Caco-2 (cell line): Measurements from ENCODE around the gene LIMCH1. TPM values are rescaled to one million over a fixed set of nuclear protein-coding genes. Genes with fewer than 3 reads are reported as not detected.

Experiments used
- BruUV-seq: library from RNA; stranded (reverse); fragments of 400-500 nt; replicated peaks from 2 replicates; lab custom pipeline; 2021; lab: Mats Ljungman, UMichigan
- CTCF ChIA-PET: fragments of 300-600 bp; sonication (Branson Sonifier 250); formaldehyde crosslinking; loops from one replicate; lab custom pipeline; 2022; ENCODE audit warnings: antibody characterized with exemption; lab: Charles Lee
- POLR2A ChIA-PET: fragments of 300-600 bp; sonication (Branson Sonifier 250); formaldehyde crosslinking; loops from one replicate; lab custom pipeline; 2022; ENCODE audit warnings: antibody characterized with exemption; lab: Charles Lee
- DNase-seq, 2 experiments: peaks; one replicate each; pipeline versions ENCODE4 v3.0.0 to v3.0.0-alpha.2; 2020 to 2022
- H3K27me3 ChIP-seq: replicated peaks from 2 replicates; pipeline ENCODE4 v1.6.0; 2011; ENCODE audit warnings: low read length; ENCODE audit not compliant: control insufficient read depth, insufficient read depth
- H3K36me3 ChIP-seq: 2 replicates; pipeline ENCODE4 v1.5.1; 2011; ENCODE audit warnings: low read length; ENCODE audit not compliant: control insufficient read depth, insufficient read depth
- H3K4me1 ChIP-seq: fragments of 250-450 bp; sonication (Bioruptor Pico); 2 replicates; pipeline ENCODE4 v1.5.1; 2020; ENCODE audit warnings: mild to moderate bottlenecking
- H3K4me3 ChIP-seq: 2 replicates; pipeline ENCODE4 v1.5.1; 2011; ENCODE audit warnings: low read depth, mild to moderate bottlenecking, control low read depth, low read length
- H3K9me3 ChIP-seq: fragments of 250-450 bp; sonication (Bioruptor Pico); 2 replicates; pipeline ENCODE4 v1.5.1; 2020; ENCODE audit warnings: mild to moderate bottlenecking, moderate library complexity
- H3K27ac Mint-ChIP-seq: one replicate; pipeline ENCODE4 v1.8.0; 2022; ENCODE audit warnings: mixed read lengths; ENCODE audit not compliant: unreplicated experiment
- H3K27me3 Mint-ChIP-seq: one replicate; pipeline ENCODE4 v1.8.0; 2022; ENCODE audit warnings: mixed read lengths; ENCODE audit not compliant: insufficient read depth, unreplicated experiment
- H3K36me3 Mint-ChIP-seq: one replicate; pipeline ENCODE4 v1.8.0; 2022; ENCODE audit warnings: mild to moderate bottlenecking, mixed read lengths; ENCODE audit not compliant: insufficient read depth, unreplicated experiment
- H3K4me1 Mint-ChIP-seq: one replicate; pipeline ENCODE4 v1.8.0; 2022; ENCODE audit warnings: low read depth, mixed read lengths; ENCODE audit not compliant: unreplicated experiment
- H3K4me3 Mint-ChIP-seq: one replicate; pipeline ENCODE4 v1.8.0; 2022; ENCODE audit warnings: mild to moderate bottlenecking, moderate library complexity, mixed read lengths; ENCODE audit not compliant: unreplicated experiment
- H3K9me3 Mint-ChIP-seq: one replicate; pipeline ENCODE4 v1.8.0; 2022; ENCODE audit warnings: mixed read lengths; ENCODE audit not compliant: unreplicated experiment
- CTCF ChIP-seq, 2 experiments: fragments of 200-600 bp in 1 of 2; IDR thresholded peaks; 1 replicate in 1 of 2; 2 replicates in 1 of 2; pipeline versions ENCODE4 v1.5.1 to v1.8.0; 2011 to 2022; ENCODE audit warnings: antibody characterized with exemption in 1 of 2, control low read depth in 1 of 2, inconsistent platforms in 1 of 2, low read depth in 1 of 2, low read length in 1 of 2, mild to moderate bottlenecking in 1 of 2, moderate library complexity in 1 of 2; ENCODE audit not compliant: insufficient read depth in 1 of 2, severe bottlenecking in 1 of 2, unreplicated experiment in 1 of 2
- intact Hi-C: fragments of 100-400 bp; cut with micrococcal nuclease; formaldehyde crosslinking; loops from one replicate; pipeline ENCODE4 v1.10.0; 2022; ENCODE audit not compliant: unreplicated experiment
- total RNA-seq: library from RNA; stranded (reverse); gene quantifications from 2 replicates; pipeline ENCODE4 v1.2.3, GENCODE V29; 2022

Gene LIMCH1
- total RNA-seq, 1 experiment from 2014 or later = 8.4 TPM

DNA sequence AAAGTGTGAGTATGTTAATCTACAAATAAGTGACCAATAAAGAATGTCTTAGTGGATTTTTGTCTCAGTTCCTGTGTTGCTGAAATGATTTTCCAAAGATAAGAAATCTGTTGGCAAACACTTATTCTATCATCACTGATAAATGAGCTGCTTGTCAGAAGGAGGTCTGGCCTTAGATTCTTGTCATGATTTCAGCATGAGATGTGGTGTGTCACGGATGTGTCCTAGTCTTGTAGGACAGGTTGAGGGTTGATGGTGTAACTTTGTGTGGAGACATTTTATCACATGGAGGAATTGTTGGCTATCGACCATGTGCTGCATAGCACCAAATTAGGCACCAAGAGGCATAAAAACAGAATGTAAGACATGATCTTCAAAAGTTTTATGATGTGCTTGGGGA is 31.8 kb upstream of the LIMCH1 start:
- no peak for TF ChIP-seq CTCF (IDR thresholded peaks at IDR 0.05; ENCODE audit: insufficient read depth in 1 of 2, low read depth in 1 of 2, low read length in 1 of 2, severe bottlenecking in 1 of 2, unreplicated experiment in 1 of 2)
- no peaks in the 10 kb centered on the region for H3K27me3 Mint-ChIP-seq
- H3K36me3 Mint-ChIP-seq = peaks cover 7% of the 10 kb centered on the region
- peaks cover 35% of the 10 kb centered on the region for H3K4me1 Mint-ChIP-seq
- Histone ChIP-seq H3K4me1 (peaks cover 36% of the 10 kb centered on the region), H3K36me3 (no peaks in the 10 kb centered on the region), H3K27me3 (no peaks in the 10 kb centered on the region), H3K4me3 (no peak overlapping the region), H3K9me3 (peaks cover 5% of the 10 kb centered on the region; the same call in 1 of the 2 replicates)
- peak overlapping the region; percentile 72 for H3K27ac Mint-ChIP-seq
- CTCF ChIA-PET = interaction anchor here (0.8 to 0.9 kb wide), 2 partner anchors 24 to 147 kb away, joined by 3 to 4 read pairs; no protein-coding TSS in a partner anchor
- BruUV-seq = no TSS peak
- DNase-seq = peak; percentile 67 to 80
- peaks cover 14% of the 10 kb centered on the region for H3K9me3 Mint-ChIP-seq
- intact Hi-C loops = loop anchor here (2.0 kb wide), 1 partner anchor 19 kb away; no protein-coding TSS in a partner anchor
- no peak overlapping the region for H3K4me3 Mint-ChIP-seq
- POLR2A ChIA-PET = interaction anchor here (1.0 kb wide), 1 partner anchor 27 kb away, joined by 3 read pairs; no protein-coding TSS in a partner anchor

DNA sequence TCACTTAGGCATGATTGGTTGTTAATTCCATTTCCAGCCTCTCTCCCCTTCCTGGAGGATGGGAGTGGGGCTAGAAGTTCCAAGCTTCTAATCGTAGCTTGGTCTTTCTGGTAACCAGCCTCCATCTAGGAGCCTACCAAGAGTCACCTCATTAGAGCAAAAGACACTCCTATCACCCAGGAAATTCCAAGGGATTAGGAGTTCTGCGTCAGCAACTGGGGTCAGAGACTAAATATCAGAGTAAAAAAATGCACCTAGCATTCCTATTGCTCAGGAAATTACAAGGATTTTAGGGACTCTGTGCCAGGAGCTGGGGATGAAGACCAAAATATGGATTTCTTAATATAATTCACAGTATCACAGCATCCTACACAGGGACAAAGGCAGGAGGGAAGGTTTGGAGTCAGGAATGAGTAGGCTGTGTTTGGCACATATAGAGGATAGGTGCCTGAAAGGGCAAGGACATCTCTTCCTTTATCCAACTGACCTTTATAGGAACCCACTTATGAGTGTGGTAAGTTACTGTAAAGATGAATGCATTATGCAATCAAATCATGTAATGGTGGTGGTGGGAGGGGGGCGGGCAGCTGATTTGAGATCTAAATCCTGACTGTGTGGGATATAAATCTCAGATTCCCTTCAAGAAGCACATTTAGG is 30.5 kb upstream of the LIMCH1 start:
- Mint-ChIP-seq H3K27me3 (no peaks in the 10 kb centered on the region), H3K27ac (peak overlapping the region; percentile 72), H3K4me3 (no peak overlapping the region), H3K4me1 (peaks cover 35% of the 10 kb centered on the region), H3K36me3 (peaks cover 7% of the 10 kb centered on the region), H3K9me3 (peaks cover 14% of the 10 kb centered on the region)
- peaks cover 36% of the 10 kb centered on the region for H3K4me1 ChIP-seq
- no peak for TF ChIP-seq CTCF (IDR thresholded peaks at IDR 0.05; ENCODE audit: insufficient read depth in 1 of 2, low read depth in 1 of 2, low read length in 1 of 2, severe bottlenecking in 1 of 2, unreplicated experiment in 1 of 2)
- peaks cover 5% of the 10 kb centered on the region; the same call in 1 of the 2 replicates for H3K9me3 ChIP-seq
- intact Hi-C loops = loop anchor here (2.0 kb wide), 1 partner anchor 17 kb away; no protein-coding TSS in a partner anchor
- no peaks in the 10 kb centered on the region for H3K36me3 ChIP-seq
- H3K27me3 ChIP-seq = no peaks in the 10 kb centered on the region
- ChIA-PET CTCF (no interaction called here), POLR2A (no interaction called here)
- H3K4me3 ChIP-seq = no peak overlapping the region
- DNase-seq = peak; percentile 40 to 52
- BruUV-seq = no TSS peak

GRCh38 chr4:41509451-41509866 is 28.5 kb upstream of the LIMCH1 start:
- ChIA-PET CTCF (no interaction called here), POLR2A (no interaction called here)
- Histone ChIP-seq H3K27me3 (no peaks in the 10 kb centered on the region), H3K4me1 (peaks cover 35% of the 10 kb centered on the region), H3K4me3 (no peak overlapping the region), H3K9me3 (peaks cover 5% of the 10 kb centered on the region; the same call in 1 of the 2 replicates), H3K36me3 (no peaks in the 10 kb centered on the region)
- intact Hi-C loops = no loop called here
- Mint-ChIP-seq H3K4me3 (no peak overlapping the region), H3K36me3 (peaks cover 7% of the 10 kb centered on the region), H3K4me1 (peaks cover 30% of the 10 kb centered on the region), H3K9me3 (peaks cover 14% of the 10 kb centered on the region), H3K27me3 (no peaks in the 10 kb centered on the region), H3K27ac (no peak overlapping the region)
- no TSS peak for BruUV-seq
- TF ChIP-seq CTCF (IDR thresholded peaks at IDR 0.05; ENCODE audit: insufficient read depth in 1 of 2, low read depth in 1 of 2, low read length in 1 of 2, severe bottlenecking in 1 of 2, unreplicated experiment in 1 of 2) = no peak
- DNase-seq = no peak
